Superior temporal gyrus (tissue), 1 donor: ENCODE measurements around the gene MTCH1.

Source experiments
- DNase-seq: peaks from one replicate; pipeline ENCODE4 v3.0.0-alpha.2; 2016; ENCODE audit errors: extremely low spot score

MTCH1 gene

DNA sequence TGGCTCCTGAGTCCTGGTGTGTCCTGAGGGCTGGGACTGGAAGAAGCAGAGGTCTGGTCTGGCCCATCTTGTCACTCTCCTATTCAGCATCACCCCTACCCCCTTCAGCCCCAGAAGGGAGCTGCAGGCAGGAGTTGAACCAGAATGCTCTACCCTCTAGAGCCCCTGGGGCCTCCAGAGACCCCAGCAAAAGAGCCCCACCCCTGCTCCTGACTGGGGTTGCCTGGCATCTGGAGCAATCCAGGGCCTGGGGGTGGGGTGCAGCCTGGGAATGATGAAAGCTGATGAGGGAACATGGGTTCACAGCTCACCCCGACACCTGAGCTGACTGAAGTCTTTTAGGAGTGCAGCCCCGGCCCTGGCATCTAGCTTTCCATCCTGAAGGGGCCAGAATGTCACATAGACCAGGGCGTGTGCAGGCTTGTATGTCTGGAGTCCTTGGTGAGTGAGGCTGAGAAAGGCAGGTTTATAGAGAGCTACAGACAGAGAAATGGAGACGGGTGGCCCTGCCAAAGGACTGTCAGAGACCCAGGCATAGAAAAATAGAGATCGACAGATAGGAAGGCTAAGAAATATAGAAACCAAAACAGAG is 31.7 kb upstream of the MTCH1 start:
- DNase-seq, result no peak

DNA sequence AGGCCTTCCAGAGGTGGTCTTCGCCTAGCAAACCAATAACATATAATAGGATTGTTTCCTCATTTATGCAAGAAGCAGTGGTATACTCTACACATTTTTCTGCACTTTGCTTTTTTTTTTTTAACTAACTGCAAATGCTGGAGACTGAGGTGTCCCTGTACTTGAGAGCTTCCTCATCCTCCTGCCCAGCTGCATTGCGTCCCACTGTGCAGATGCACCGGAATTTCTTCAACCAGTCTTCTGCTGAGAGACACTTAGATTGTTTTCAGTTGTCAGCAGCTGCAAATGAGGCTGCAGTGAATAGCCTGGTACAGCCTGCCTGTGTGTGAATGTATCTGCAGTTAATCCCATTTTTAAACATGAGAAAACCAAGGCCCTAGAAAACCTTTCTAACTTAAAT is 31.0 kb upstream of the MTCH1 start:
- DNase-seq, result peak; percentile 14

DNA sequence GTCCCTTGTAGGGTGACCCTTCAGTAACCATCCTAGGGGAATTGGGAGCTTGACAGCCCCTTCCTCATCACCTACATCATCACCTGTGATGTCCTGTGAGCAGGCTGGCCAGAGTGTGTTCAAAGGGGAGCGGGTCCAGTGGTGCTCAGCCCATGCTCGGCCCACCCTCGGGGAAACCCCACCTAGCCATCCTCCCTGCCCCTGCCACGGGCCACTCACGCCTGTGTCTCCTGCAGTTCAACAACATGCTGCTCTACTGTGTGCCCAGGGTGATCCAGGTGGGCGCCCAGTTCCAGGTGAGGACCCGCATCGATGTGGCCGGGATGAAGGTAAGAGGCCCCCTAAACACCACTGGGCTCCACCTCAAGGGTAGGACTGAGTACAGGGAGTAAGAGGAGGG is 29.5 kb upstream of the MTCH1 start:
- no peak for DNase-seq

- DNase-seq, result no peak
Measured at GRCh38 chr6:37014667-37015066, 28.7 kb upstream of the MTCH1 start.

DNA sequence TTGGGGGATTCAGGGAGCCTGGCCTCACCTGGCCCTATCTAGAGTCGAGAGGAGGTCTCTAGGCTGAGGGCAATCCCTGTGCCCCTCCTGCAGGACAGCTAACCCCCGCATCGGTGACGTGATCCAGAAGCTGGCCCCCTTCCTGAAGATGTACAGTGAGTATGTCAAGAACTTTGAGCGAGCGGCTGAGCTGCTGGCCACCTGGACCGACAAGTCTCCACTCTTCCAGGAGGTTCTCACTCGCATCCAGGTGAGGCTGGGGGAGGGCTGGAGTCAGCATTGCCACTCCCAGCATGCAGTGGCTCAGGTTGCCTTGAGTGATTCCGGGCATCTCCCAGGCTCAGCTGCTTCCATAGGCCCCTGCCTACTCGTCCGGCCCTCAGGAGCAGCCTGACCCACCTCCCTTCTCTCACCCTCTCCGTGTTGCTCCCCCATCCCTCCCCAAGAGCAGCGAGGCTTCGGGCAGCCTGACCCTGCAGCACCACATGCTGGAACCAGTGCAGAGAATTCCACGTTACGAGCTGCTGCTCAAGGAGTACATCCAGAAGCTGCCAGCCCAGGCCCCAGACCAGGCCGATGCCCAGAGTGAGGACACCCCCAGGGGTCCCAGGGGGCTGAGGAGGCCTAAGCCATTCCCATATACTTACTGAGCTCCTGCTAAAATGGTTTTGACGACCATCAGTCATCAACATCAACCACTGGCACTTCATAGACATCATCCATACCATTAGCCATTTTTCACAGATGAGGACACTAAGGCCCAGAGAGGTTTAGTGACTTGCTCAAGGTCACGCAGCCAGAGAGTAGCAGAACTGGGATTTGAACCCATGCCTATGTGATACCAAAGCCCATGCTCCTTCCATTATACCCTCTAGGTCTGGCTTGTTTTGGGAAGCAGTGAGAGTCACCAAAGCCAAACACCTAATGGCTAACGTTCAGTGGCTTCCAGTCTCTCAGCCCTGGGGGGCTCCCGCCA is 27.8 kb upstream of the MTCH1 start:
- no peak for DNase-seq

DNA sequence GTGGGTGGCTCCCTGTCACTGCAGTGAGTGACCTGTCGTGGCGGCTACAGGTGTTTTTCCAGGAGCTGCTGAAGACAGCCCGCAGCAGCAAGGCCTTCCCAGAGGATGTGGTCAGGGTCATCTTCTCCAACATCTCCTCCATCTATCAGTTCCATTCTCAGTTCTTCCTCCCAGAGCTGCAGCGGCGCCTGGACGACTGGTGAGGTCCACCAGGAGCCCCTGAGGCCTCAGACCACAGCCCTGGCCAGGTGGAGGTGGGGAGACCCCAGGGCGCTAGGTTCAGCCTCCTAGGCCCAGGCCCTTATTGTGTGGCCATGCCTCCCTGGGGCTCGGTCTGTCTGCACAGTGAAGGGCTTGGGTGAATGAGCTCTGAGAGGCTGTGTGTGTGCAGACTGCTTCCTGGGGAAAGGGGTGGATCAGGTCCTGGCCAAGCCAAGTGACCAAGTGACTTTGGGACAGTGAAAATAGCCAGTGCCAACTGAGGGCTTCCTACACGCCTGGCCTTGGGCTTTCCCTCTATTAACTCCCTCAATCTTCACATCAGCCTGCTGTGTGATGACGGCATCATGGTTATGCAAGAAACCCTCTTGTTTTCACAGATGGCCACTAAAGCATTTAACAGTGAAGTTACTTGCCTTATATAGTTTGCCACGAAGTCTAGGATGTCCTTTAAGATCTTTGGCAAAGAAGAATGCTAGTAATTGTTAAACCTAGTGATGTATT is 25.8 kb upstream of the MTCH1 start:
- no peak for DNase-seq

GRCh38 chr6:37010402-37010892 is 24.5 kb upstream of the MTCH1 start:
- DNase-seq, result no peak

GRCh38 chr6:37008484-37009465 is 22.8 kb upstream of the MTCH1 start:
- DNase-seq, result no peak

DNA sequence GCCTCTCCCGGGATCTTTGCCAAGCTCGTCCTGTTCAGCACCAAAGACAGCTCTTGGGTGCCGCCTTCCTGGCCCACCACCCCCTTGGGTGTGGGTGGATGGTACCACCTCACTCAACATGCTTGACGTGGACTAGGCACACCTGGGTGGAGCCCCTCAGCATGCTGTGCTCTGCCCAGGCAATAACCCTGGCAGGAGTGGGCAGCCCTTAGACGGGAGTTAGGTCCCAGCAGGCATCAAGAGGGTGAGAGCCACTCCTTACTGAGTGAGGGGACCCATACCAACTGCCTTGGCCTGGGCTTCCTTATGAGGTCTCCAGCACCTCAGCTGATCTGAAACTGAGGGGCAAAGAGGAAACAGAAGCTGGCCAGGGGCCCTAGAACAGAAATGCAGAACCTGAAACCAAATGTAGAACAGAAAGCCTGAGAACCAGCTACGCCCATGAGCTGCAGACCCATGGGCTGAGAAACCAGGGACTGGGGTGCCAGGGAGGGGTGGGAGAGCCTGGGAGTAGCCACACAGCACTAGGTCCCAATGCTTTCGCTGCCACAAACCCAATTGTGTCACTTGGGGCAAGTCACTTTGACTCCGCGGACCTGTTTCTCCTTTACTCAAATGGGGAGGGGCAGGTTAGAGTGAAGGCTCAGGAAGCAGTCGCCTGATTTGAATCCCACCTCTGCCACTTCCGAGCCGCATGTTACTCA is 21.5 kb upstream of the MTCH1 start:
- no peak for DNase-seq

DNA sequence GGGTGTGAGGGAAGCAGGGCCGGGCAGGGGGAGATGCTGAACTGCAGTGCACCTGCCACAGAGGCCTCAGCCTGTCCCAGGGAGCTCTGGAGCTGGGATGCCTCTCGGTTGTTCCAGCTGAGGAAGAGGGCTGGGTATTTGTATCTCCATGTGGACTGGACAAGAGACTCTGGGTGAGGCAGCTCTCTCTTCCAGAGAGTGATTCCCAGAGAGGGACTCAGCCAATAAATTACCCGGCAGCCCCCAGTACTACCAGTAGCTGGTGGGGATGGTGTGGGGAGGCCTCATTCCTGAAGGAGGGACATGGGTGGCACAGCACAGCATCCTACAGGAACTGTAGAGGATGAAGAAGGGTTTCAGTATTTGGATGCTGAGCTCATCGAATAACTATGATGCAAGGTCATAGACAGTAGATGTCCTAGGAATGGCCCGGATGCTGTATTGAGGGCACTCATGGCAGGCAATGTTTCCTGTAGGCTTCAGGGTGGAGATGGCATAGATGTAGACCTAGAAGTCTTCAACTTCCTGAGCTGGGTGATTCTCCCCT is 20.9 kb upstream of the MTCH1 start:
- DNase-seq, result no peak

GRCh38 chr6:37005827-37006567 is 20.0 kb upstream of the MTCH1 start:
- DNase-seq, result no peak

DNA sequence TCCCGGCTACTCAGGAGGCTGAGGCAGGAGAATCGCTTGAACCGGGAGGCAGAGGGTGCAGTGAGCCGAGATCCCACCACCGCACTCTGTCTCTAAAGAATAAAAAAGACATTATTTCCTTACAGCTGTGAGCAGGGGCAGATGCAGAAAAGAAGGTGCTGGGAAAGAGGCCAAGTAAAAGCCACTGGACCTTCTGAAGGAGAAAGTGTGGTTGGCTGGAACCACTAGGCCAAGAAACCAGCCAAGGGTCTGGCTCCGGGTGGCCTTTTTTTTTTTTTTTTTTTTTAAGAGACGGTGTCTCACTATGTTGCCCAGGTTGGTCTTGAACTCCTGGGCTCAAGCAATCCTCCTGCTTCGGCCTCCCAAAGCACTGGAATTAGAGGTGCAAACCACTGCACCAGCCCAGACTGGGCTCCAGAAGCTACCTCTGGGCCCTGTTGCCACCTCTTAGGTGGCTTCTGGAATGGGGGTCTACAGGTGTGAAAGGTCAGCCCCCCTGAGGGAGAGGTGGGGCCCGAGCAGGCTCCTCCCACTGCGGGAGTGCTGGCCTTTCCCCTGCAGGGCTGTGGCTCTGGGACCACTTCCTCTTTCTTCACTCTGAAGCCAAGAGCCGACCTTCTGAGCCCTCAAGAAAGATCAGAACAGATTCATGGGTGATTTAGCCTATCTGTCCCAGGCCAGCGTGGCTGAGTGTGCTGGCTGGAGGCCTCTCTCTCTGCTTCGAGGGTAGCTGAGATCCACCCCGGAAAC is 19.2 kb upstream of the MTCH1 start, which contains the start of gene FGD2:
TSS of gene FGD2 (plus strand) at position 595 of the 750 bp plus-strand sequence. CDS start 163 bp downstream, outside the sequence.
- no peak for DNase-seq

DNA sequence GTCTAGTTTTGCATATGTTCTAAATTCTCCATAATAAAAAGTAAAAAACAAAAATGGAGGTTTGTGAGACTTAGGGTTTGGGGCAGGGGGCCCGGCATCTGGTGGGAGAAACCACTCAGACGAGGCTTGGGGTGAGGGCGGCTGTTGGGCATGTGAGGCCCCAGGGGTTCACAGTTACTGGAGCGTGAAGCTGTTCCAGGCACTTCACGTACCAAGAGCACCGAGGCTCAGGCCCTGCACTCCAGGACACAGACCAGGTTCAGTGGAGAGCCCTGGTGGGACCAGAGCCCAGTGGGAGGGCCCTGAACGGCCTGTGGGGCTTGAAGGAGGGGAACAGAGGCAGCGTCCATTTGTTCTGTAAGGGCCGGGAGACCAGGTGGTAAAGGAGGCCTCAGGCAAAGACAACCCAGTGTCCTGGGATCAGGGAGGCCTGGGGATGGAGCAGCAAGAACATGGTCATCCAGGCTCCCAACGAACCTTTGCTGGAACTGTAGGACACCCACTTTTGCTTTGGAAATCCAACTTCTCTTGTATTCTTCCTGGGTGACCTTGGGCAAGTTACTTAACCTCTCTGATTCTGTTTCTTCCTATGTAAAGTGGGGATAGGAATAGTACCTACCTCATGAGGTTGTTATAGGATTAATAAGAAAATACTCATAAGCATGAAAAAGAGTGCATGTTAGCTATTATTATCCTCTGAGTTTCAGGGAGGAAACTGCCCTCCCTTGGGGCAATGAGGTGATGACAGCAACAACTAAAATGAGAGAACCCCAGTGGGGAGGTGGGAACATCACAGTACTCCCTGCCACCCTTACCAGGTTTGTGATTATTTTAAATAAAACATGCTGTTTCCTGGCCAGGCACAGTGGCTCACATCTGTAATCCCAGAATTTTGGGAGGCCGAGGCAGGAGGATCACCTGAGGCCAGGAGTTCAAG is 18.3 kb upstream of the MTCH1 start:
- no peak for DNase-seq

DNA sequence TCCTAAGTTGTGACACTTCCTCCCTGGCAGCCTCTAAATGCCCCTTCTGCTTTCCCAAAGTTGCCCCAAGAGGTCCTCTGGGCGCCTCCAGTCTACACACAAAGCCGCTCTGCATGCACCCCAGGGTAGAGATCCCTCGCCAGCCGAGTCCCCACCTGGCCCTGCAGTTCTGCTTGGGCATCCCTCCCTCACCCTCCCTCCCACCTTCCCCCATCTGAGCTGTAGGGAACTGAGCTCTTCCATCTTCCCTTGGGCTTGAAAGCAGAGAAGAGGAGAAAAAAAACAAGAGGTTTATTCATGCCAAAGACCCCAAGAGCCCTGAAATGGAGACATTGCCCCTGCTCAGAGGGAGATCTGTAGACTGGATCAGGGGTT is 13.7 kb upstream of the MTCH1 start:
- no peak for DNase-seq

DNA sequence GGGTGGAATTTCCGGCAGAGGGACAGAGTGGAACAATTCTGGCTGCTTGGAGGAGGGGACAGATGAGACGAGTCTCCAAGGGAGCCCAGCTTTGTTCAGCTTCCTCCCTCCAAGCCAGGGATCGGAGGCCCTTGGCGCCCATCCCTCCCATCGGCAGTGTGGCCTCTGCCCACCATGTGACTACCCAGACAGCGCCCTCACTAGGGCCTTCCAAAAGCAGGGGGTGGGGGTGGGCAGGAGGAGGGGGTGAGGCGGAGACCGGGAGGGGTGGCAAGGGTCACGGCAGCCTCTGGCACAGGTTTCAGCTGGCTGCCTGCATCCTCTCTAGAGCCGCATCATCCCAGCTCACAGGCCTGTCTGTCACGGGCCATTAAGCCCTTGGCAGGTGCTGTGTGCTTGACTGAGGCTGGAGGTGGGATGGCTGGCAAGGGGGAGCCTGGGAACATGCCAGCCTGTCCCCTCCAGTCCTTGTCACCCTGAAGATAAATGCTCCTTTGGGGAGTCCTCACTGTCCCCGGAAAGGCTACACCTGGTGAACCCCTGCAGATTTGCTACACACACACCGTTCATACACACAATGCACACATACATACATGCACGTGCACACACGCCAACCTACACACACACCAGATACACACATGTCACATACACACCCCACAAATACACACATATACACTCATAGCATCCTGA is 13.2 kb upstream of the MTCH1 start:
- DNase-seq, result no peak

DNA sequence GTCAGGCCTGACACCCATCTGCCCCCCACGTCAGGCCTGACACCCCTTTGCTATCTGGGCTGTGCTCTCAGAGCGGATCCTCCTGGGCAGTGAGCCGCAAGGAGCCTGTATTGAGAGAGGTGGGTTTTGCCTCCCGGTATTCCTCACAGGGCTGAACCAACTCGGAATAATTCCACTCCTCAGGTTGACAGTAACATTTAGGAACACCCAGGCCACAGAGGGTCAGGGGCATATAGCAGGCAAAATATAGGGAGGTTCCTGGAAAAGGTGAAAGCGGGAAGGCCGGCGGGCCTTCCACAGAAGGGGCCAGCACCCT is 12.7 kb upstream of the MTCH1 start:
- no peak for DNase-seq
